GM23338 (cell line): ENCODE measurements around the gene NR1I2.

Experiments
- CREB1 ChIP-seq: fragments of 250-450 bp; sonication (Bioruptor Pico); IDR thresholded peaks from 2 replicates; pipeline ENCODE4 v1.5.0; 2020; ENCODE audit warnings: low read depth, mild to moderate bottlenecking, moderate library complexity
- EZH2 ChIP-seq: fragments of 200-600 bp; sonication (generic); IDR thresholded peaks from one replicate; pipeline ENCODE4 v1.8.0; 2017; ENCODE audit warnings: antibody characterized with exemption, mild to moderate bottlenecking, low read depth; ENCODE audit not compliant: unreplicated experiment
- EZH2phosphoT487 ChIP-seq: fragments of 200-600 bp; sonication (generic); IDR thresholded peaks from one replicate; pipeline ENCODE4 v1.8.1; 2018; ENCODE audit warnings: antibody characterized with exemption; ENCODE audit not compliant: unreplicated experiment
- JUNB ChIP-seq: IDR thresholded peaks from one replicate; pipeline ENCODE4 v1.6.1; 2016; ENCODE audit warnings: antibody characterized with exemption; ENCODE audit not compliant: unreplicated experiment
- NANOG ChIP-seq: IDR thresholded peaks from 2 replicates; pipeline ENCODE4 v1.6.1; 2016; ENCODE audit warnings: antibody characterized with exemption, borderline replicate concordance
- POLR2AphosphoS5 ChIP-seq: IDR thresholded peaks from 2 replicates; pipeline ENCODE4 v1.6.1; 2016; ENCODE audit warnings: antibody characterized with exemption, low read depth
- STAT1 ChIP-seq: IDR thresholded peaks from one replicate; pipeline ENCODE4 v1.6.1; 2016; ENCODE audit warnings: antibody characterized with exemption; ENCODE audit not compliant: unreplicated experiment
- ZNF331 ChIP-seq: fragments of 250-450 bp; sonication (Bioruptor Pico); IDR thresholded peaks from 2 replicates; pipeline ENCODE4 v1.5.0; 2020; ENCODE audit warnings: low read depth, mild to moderate bottlenecking, moderate library complexity
- TF ChIP-seq, protein P1 (sequence below), 2 experiments: fragments of 200-600 bp in 1 of 2; sonication (generic) in 1 of 2; conservative IDR thresholded peaks; 2 replicates each; pipeline versions ENCODE4 v1.5.1 to v1.6.1; 2016 to 2017; ENCODE audit warnings: antibody characterized with exemption in 2 of 2, low read depth in 2 of 2, mild to moderate bottlenecking in 2 of 2, moderate library complexity in 1 of 2
- TF ChIP-seq, protein P2 (sequence below): IDR thresholded peaks from one replicate; pipeline ENCODE4 v1.6.1; 2018; ENCODE audit warnings: antibody characterized with exemption; ENCODE audit not compliant: unreplicated experiment
- TF ChIP-seq, protein P3 (sequence below): IDR thresholded peaks from 2 replicates; pipeline ENCODE4 v1.6.1; 2016; ENCODE audit warnings: antibody characterized with exemption

GRCh38 chr3:119751423-119751822 lies 30.5 kb upstream of the NR1I2 start:
- TF ChIP-seq, protein P1, sequence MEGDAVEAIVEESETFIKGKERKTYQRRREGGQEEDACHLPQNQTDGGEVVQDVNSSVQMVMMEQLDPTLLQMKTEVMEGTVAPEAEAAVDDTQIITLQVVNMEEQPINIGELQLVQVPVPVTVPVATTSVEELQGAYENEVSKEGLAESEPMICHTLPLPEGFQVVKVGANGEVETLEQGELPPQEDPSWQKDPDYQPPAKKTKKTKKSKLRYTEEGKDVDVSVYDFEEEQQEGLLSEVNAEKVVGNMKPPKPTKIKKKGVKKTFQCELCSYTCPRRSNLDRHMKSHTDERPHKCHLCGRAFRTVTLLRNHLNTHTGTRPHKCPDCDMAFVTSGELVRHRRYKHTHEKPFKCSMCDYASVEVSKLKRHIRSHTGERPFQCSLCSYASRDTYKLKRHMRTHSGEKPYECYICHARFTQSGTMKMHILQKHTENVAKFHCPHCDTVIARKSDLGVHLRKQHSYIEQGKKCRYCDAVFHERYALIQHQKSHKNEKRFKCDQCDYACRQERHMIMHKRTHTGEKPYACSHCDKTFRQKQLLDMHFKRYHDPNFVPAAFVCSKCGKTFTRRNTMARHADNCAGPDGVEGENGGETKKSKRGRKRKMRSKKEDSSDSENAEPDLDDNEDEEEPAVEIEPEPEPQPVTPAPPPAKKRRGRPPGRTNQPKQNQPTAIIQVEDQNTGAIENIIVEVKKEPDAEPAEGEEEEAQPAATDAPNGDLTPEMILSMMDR (conservative IDR thresholded peaks at IDR 0.05; ENCODE audit: low read depth in 2 of 2), result no peak
- TF ChIP-seq JUNB, result no peak
- TF ChIP-seq EZH2phosphoT487, result no peak
- no peak for TF ChIP-seq POLR2AphosphoS5
- TF ChIP-seq, protein P2, sequence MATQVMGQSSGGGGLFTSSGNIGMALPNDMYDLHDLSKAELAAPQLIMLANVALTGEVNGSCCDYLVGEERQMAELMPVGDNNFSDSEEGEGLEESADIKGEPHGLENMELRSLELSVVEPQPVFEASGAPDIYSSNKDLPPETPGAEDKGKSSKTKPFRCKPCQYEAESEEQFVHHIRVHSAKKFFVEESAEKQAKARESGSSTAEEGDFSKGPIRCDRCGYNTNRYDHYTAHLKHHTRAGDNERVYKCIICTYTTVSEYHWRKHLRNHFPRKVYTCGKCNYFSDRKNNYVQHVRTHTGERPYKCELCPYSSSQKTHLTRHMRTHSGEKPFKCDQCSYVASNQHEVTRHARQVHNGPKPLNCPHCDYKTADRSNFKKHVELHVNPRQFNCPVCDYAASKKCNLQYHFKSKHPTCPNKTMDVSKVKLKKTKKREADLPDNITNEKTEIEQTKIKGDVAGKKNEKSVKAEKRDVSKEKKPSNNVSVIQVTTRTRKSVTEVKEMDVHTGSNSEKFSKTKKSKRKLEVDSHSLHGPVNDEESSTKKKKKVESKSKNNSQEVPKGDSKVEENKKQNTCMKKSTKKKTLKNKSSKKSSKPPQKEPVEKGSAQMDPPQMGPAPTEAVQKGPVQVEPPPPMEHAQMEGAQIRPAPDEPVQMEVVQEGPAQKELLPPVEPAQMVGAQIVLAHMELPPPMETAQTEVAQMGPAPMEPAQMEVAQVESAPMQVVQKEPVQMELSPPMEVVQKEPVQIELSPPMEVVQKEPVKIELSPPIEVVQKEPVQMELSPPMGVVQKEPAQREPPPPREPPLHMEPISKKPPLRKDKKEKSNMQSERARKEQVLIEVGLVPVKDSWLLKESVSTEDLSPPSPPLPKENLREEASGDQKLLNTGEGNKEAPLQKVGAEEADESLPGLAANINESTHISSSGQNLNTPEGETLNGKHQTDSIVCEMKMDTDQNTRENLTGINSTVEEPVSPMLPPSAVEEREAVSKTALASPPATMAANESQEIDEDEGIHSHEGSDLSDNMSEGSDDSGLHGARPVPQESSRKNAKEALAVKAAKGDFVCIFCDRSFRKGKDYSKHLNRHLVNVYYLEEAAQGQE, result no peak
- no peak for TF ChIP-seq EZH2
- TF ChIP-seq CREB1, result no peak
- no peak for TF ChIP-seq ZNF331
- TF ChIP-seq, protein P3, sequence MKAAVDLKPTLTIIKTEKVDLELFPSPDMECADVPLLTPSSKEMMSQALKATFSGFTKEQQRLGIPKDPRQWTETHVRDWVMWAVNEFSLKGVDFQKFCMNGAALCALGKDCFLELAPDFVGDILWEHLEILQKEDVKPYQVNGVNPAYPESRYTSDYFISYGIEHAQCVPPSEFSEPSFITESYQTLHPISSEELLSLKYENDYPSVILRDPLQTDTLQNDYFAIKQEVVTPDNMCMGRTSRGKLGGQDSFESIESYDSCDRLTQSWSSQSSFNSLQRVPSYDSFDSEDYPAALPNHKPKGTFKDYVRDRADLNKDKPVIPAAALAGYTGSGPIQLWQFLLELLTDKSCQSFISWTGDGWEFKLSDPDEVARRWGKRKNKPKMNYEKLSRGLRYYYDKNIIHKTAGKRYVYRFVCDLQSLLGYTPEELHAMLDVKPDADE, result no peak
- TF ChIP-seq STAT1, result no peak
- no peak for TF ChIP-seq NANOG
